DND-41 (cell line): ENCODE data around the gene TSHZ2.

ENCODE experiments used
- ATAC-seq: fragments of 200-7000 bp; cut with Tn5 transposase; 3 replicates; pipeline ENCODE4 v1.9.1; 2021; ENCODE audit warnings: low read depth; ENCODE audit not compliant: insufficient read depth
- DNase-seq: peaks from one replicate; pipeline ENCODE4 v3.0.0-alpha.2; 2020
- H2AFZ ChIP-seq: 2 replicates; pipeline ENCODE4 v1.6.0; 2012; ENCODE audit warnings: low read depth, low read length
- H3K27ac ChIP-seq: 2 replicates; pipeline ENCODE4 v1.5.1; 2012; ENCODE audit warnings: low read length, inconsistent platforms
- H3K27me3 ChIP-seq: fragments of 200-600 bp; sonication (generic); 2 replicates; pipeline ENCODE4 v1.6.0; 2012; ENCODE audit warnings: low read length, mild to moderate bottlenecking, inconsistent platforms; ENCODE audit not compliant: insufficient read depth, poor library complexity
- H3K36me3 ChIP-seq: 2 replicates; pipeline ENCODE4 v1.5.1; 2012; ENCODE audit warnings: low read length, inconsistent platforms; ENCODE audit not compliant: insufficient read depth
- H3K4me1 ChIP-seq: 2 replicates; pipeline ENCODE4 v1.5.1; 2012; ENCODE audit warnings: mild to moderate bottlenecking, low read length; ENCODE audit not compliant: insufficient read depth
- H3K4me2 ChIP-seq: 2 replicates; pipeline ENCODE4 v1.6.0; 2012; ENCODE audit warnings: mild to moderate bottlenecking, moderate library complexity, low read length, inconsistent platforms; ENCODE audit not compliant: insufficient read depth
- H3K4me3 ChIP-seq, 2 experiments: fragments of 200-600 bp in 1 of 2; shearing (Covaris generic) in 1 of 2; 2 replicates each; pipeline ENCODE4 v1.5.1; 2012 to 2016; ENCODE audit warnings: inconsistent platforms in 2 of 2, low read length in 2 of 2, mild to moderate bottlenecking in 2 of 2, low read depth in 1 of 2, moderate library complexity in 1 of 2
- H3K79me2 ChIP-seq: 2 replicates; pipeline ENCODE4 v1.6.0; 2012; ENCODE audit warnings: low read length, inconsistent platforms; ENCODE audit not compliant: insufficient read depth
- H3K9ac ChIP-seq: 2 replicates; pipeline ENCODE4 v1.6.0; 2012; ENCODE audit warnings: low read depth, mild to moderate bottlenecking, inconsistent platforms, low read length, moderate library complexity
- H3K9me3 ChIP-seq: 2 replicates; pipeline ENCODE4 v1.5.1; 2012; ENCODE audit warnings: low read length, moderate library complexity, mild to moderate bottlenecking, inconsistent platforms; ENCODE audit not compliant: insufficient read depth, severe bottlenecking
- H4K20me1 ChIP-seq: 2 replicates; pipeline ENCODE4 v1.6.0; 2012; ENCODE audit warnings: low read length; ENCODE audit not compliant: insufficient read depth
- EZH2 ChIP-seq: IDR thresholded peaks from 3 replicates; pipeline ENCODE4 v1.6.1; 2012; ENCODE audit warnings: borderline replicate concordance, low read depth, mild to moderate bottlenecking, moderate library complexity, low read length, inconsistent platforms; ENCODE audit not compliant: severe bottlenecking
- TF ChIP-seq, protein P1 (sequence below): IDR thresholded peaks from 2 replicates; pipeline ENCODE4 v1.5.1; 2012; ENCODE audit warnings: borderline replicate concordance, low read length, moderate library complexity, mild to moderate bottlenecking; ENCODE audit not compliant: poor library complexity, severe bottlenecking; ENCODE audit errors: extremely low read depth

TSHZ2 gene

GRCh38 chr20:53179749-53180148 is 207.6 kb downstream of the TSHZ2 start:
- no peaks in the 10 kb centered on the region for H3K79me2 ChIP-seq
- no peaks in the 10 kb centered on the region for H4K20me1 ChIP-seq
- H2AFZ ChIP-seq: no peak overlapping the region
- ATAC-seq: no peak
- no peak overlapping the region for H3K9ac ChIP-seq
- H3K36me3 ChIP-seq: no peaks in the 10 kb centered on the region
- peaks cover 40% of the 10 kb centered on the region for H3K27me3 ChIP-seq
- no peak overlapping the region for H3K4me2 ChIP-seq
- H3K9me3 ChIP-seq: no peaks in the 10 kb centered on the region
- H3K27ac ChIP-seq: no peak overlapping the region
- H3K4me1 ChIP-seq: no peaks in the 10 kb centered on the region
- TF ChIP-seq, protein P1, sequence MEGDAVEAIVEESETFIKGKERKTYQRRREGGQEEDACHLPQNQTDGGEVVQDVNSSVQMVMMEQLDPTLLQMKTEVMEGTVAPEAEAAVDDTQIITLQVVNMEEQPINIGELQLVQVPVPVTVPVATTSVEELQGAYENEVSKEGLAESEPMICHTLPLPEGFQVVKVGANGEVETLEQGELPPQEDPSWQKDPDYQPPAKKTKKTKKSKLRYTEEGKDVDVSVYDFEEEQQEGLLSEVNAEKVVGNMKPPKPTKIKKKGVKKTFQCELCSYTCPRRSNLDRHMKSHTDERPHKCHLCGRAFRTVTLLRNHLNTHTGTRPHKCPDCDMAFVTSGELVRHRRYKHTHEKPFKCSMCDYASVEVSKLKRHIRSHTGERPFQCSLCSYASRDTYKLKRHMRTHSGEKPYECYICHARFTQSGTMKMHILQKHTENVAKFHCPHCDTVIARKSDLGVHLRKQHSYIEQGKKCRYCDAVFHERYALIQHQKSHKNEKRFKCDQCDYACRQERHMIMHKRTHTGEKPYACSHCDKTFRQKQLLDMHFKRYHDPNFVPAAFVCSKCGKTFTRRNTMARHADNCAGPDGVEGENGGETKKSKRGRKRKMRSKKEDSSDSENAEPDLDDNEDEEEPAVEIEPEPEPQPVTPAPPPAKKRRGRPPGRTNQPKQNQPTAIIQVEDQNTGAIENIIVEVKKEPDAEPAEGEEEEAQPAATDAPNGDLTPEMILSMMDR: no peak
- TF ChIP-seq EZH2: no peak
- no peak for DNase-seq
- H3K4me3 ChIP-seq: no peak overlapping the region

DNA sequence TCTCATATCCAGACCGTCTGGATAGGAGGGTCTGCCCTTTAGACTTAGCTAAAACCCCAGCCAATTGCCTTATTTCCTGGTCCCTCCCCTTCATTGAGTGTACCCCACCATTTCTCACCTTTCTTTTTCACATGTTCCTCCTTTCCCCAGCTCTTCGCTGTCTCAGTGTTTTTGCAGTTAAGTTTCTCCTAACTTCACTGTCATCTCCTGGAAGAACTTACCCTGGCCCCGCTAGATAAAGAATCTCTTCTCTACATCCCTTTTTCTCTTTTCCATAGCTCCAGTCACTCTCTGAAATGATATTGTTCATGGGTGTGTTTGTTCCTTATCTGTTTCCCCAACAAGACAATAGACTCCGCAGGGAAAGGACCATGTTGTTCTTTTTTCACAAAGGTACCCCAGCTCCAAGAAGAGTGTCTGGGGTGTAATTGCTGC is 208.8 kb downstream of the TSHZ2 start:
- H3K9me3 ChIP-seq: no peaks in the 10 kb centered on the region
- DNase-seq (no peak), ATAC-seq (no peak)
- H3K4me3 ChIP-seq: no peak overlapping the region
- H3K27me3 ChIP-seq: peaks cover 42% of the 10 kb centered on the region
- H4K20me1 ChIP-seq: no peaks in the 10 kb centered on the region
- H3K4me1 ChIP-seq: no peaks in the 10 kb centered on the region
- H3K4me2 ChIP-seq: no peak overlapping the region
- no peak overlapping the region for H3K9ac ChIP-seq
- TF ChIP-seq, protein P1: no peak
- TF ChIP-seq EZH2: no peak
- no peak overlapping the region for H2AFZ ChIP-seq
- H3K79me2 ChIP-seq: no peaks in the 10 kb centered on the region
- no peak overlapping the region for H3K27ac ChIP-seq
- H3K36me3 ChIP-seq: no peaks in the 10 kb centered on the region

- Histone ChIP-seq H3K4me3 (no peak overlapping the region), H2AFZ (no peak overlapping the region), H4K20me1 (no peaks in the 10 kb centered on the region), H3K79me2 (no peaks in the 10 kb centered on the region), H3K4me1 (no peaks in the 10 kb centered on the region), H3K27me3 (peaks cover 40% of the 10 kb centered on the region), H3K36me3 (no peaks in the 10 kb centered on the region), H3K4me2 (no peak overlapping the region), H3K9ac (no peak overlapping the region), H3K9me3 (no peaks in the 10 kb centered on the region), H3K27ac (no peak overlapping the region)
- TF ChIP-seq, protein P1: no peak
- ATAC-seq: no peak
- no peak for DNase-seq
Observed at GRCh38 chr20:53181866-53182376, 209.8 kb downstream of the TSHZ2 start.

DNA sequence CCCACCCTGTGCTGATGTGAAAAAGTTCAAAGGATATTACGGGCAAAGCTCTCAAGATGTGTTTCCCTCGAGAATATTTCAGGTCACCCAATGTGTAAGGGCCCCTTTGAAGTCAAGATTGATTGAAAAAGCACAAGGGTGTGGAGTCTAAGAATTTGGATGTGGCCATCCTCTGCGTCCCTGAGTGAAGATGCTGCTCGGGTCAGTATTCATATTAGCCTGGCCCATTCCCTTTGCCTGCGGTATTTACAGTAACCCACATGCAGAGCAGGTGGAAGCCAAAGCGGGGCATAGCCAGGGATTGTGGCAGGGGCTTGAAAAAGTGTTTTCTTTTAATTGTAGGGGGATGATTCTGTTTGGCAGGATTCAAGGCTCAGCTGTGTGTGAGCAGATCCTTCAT is 211.0 kb downstream of the TSHZ2 start:
- H2AFZ ChIP-seq: no peak overlapping the region
- no peak overlapping the region for H3K4me2 ChIP-seq
- no peaks in the 10 kb centered on the region for H3K4me1 ChIP-seq
- no peak for ATAC-seq
- no peaks in the 10 kb centered on the region for H3K9me3 ChIP-seq
- TF ChIP-seq, protein P1: no peak
- no peak for TF ChIP-seq EZH2
- peaks cover 39% of the 10 kb centered on the region for H3K27me3 ChIP-seq
- DNase-seq: no peak
- no peak overlapping the region for H3K27ac ChIP-seq
- no peaks in the 10 kb centered on the region for H3K79me2 ChIP-seq
- H3K9ac ChIP-seq: no peak overlapping the region
- no peaks in the 10 kb centered on the region for H4K20me1 ChIP-seq
- H3K36me3 ChIP-seq: no peaks in the 10 kb centered on the region
- H3K4me3 ChIP-seq: no peak overlapping the region
